SK-N-SH treated with all-trans-retinoic acid at 6 μM for 48 hours (cell line): Measurements from ENCODE around the gene TADA1.

Experiments
- ATAC-seq: fragments of 200-7000 bp; cut with Tn5 transposase; 3 replicates; pipeline ENCODE4 v1.9.1; 2020; ENCODE audit warnings: mild to moderate bottlenecking, moderate library complexity
- ARNTL ChIP-seq: fragments of 450-650 bp; formaldehyde crosslinking; IDR thresholded peaks from 2 replicates; pipeline ENCODE4 v1.5.0; 2020; ENCODE audit warnings: low read depth, mild to moderate bottlenecking, moderate library complexity, borderline replicate concordance
- BACH2 ChIP-seq: fragments of 250-450 bp; sonication (Bioruptor Pico); IDR thresholded peaks from 2 replicates; pipeline ENCODE4 v1.9.0; 2021; ENCODE audit warnings: mild to moderate bottlenecking, borderline replicate concordance
- CSDC2 ChIP-seq: fragments of 250-450 bp; sonication (Bioruptor Pico); IDR thresholded peaks from 2 replicates; pipeline ENCODE4 v1.5.0; 2020; ENCODE audit warnings: mild to moderate bottlenecking, moderate library complexity
- ESRRG ChIP-seq: fragments of 250-450 bp; sonication (Bioruptor Pico); IDR thresholded peaks from 2 replicates; pipeline ENCODE4 v1.6.1; 2021; ENCODE audit warnings: mild to moderate bottlenecking
- GLIS3 ChIP-seq: fragments of 250-450 bp; sonication (Bioruptor Pico); IDR thresholded peaks from 2 replicates; pipeline ENCODE4 v1.5.0; 2020; ENCODE audit warnings: mild to moderate bottlenecking, moderate library complexity
- ISL1 ChIP-seq: fragments of 250-450 bp; sonication (Bioruptor Pico); IDR thresholded peaks from 2 replicates; pipeline ENCODE4 v2.1.2; 2022; ENCODE audit warnings: mild to moderate bottlenecking, moderate library complexity
- OSR1 ChIP-seq: fragments of 250-450 bp; sonication (Bioruptor Pico); IDR thresholded peaks from 2 replicates; pipeline ENCODE4 v1.8.0; 2022; ENCODE audit warnings: moderate library complexity, mild to moderate bottlenecking, inconsistent platforms
- PPARA ChIP-seq: fragments of 250-450 bp; sonication (Bioruptor Pico); IDR thresholded peaks from 2 replicates; pipeline ENCODE4 v1.5.0; 2020; ENCODE audit warnings: mild to moderate bottlenecking, borderline replicate concordance
- RARB ChIP-seq: fragments of 250-450 bp; sonication (Bioruptor Pico); IDR thresholded peaks from 2 replicates; pipeline ENCODE4 v1.8.0; 2021; ENCODE audit warnings: mild to moderate bottlenecking, moderate library complexity
- TOX ChIP-seq: fragments of 250-450 bp; sonication (Bioruptor Pico); IDR thresholded peaks from 2 replicates; pipeline ENCODE4 v1.8.0; 2021; ENCODE audit warnings: mild to moderate bottlenecking, moderate library complexity, borderline replicate concordance
- ZC3H10 ChIP-seq: fragments of 250-450 bp; sonication (Bioruptor Pico); IDR thresholded peaks from 2 replicates; pipeline ENCODE4 v1.5.1; 2021; ENCODE audit warnings: mild to moderate bottlenecking, moderate library complexity
- ZFP3 ChIP-seq: fragments of 250-450 bp; sonication (Bioruptor Pico); IDR thresholded peaks from 2 replicates; pipeline ENCODE4 v1.5.0; 2020; ENCODE audit warnings: mild to moderate bottlenecking, moderate library complexity
- ZFP30 ChIP-seq: fragments of 450-650 bp; formaldehyde crosslinking; IDR thresholded peaks from 2 replicates; pipeline ENCODE4 v1.5.0; 2022; ENCODE audit warnings: mild to moderate bottlenecking, moderate library complexity
- ZNF8 ChIP-seq: fragments of 450-650 bp; formaldehyde crosslinking; IDR thresholded peaks from 2 replicates; pipeline ENCODE4 v1.5.0; 2020; ENCODE audit warnings: mild to moderate bottlenecking, moderate library complexity
- TF ChIP-seq, protein P1 (sequence below): fragments of 250-450 bp; sonication (Bioruptor Pico); IDR thresholded peaks from 2 replicates; pipeline ENCODE4 v1.5.1; 2021; ENCODE audit warnings: mild to moderate bottlenecking, moderate library complexity
- TF ChIP-seq, protein P2 (sequence below): fragments of 250-450 bp; sonication (Bioruptor Pico); IDR thresholded peaks from 2 replicates; pipeline ENCODE4 v1.5.1; 2020; ENCODE audit warnings: low read depth, mild to moderate bottlenecking, moderate library complexity
- TF ChIP-seq, protein P3 (sequence below): fragments of 250-450 bp; sonication (Bioruptor Pico); IDR thresholded peaks from 2 replicates; pipeline ENCODE4 v1.8.0; 2021; ENCODE audit warnings: low read depth, mild to moderate bottlenecking, moderate library complexity, borderline replicate concordance
- TF ChIP-seq, protein P4 (sequence below): fragments of 250-450 bp; sonication (Bioruptor Pico); IDR thresholded peaks from 2 replicates; pipeline ENCODE4 v1.5.0; 2020; ENCODE audit warnings: mild to moderate bottlenecking, moderate library complexity

Gene TADA1

DNA sequence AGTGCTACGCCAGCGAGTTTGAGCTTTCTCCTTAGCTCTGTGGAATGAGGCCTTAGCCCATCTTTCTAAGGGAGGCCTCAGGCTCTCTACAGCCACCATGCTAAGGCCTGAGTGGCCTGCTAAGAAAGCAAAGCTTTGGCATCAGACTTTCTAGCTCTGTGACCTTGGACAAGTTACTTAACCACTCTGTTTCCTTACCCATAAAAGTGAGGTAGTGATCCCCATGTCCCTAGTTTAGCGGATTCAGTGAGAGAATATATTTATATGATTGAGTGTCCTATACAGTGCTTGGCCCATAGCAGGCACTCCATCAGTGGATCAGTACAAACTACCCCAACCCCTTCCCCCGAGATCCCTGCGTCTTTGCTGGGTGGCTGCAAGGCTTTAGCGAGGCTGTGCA is 32.7 kb downstream of the TADA1 start (continued):
- TF ChIP-seq, protein P1, sequence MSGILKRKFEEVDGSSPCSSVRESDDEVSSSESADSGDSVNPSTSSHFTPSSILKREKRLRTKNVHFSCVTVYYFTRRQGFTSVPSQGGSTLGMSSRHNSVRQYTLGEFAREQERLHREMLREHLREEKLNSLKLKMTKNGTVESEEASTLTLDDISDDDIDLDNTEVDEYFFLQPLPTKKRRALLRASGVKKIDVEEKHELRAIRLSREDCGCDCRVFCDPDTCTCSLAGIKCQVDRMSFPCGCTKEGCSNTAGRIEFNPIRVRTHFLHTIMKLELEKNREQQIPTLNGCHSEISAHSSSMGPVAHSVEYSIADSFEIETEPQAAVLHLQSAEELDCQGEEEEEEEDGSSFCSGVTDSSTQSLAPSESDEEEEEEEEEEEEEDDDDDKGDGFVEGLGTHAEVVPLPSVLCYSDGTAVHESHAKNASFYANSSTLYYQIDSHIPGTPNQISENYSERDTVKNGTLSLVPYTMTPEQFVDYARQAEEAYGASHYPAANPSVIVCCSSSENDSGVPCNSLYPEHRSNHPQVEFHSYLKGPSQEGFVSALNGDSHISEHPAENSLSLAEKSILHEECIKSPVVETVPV: no peak
- TF ChIP-seq OSR1 (CRISPR knock-in tag): no peak
- TF ChIP-seq, all 23 proteins: peak for 0

DNA sequence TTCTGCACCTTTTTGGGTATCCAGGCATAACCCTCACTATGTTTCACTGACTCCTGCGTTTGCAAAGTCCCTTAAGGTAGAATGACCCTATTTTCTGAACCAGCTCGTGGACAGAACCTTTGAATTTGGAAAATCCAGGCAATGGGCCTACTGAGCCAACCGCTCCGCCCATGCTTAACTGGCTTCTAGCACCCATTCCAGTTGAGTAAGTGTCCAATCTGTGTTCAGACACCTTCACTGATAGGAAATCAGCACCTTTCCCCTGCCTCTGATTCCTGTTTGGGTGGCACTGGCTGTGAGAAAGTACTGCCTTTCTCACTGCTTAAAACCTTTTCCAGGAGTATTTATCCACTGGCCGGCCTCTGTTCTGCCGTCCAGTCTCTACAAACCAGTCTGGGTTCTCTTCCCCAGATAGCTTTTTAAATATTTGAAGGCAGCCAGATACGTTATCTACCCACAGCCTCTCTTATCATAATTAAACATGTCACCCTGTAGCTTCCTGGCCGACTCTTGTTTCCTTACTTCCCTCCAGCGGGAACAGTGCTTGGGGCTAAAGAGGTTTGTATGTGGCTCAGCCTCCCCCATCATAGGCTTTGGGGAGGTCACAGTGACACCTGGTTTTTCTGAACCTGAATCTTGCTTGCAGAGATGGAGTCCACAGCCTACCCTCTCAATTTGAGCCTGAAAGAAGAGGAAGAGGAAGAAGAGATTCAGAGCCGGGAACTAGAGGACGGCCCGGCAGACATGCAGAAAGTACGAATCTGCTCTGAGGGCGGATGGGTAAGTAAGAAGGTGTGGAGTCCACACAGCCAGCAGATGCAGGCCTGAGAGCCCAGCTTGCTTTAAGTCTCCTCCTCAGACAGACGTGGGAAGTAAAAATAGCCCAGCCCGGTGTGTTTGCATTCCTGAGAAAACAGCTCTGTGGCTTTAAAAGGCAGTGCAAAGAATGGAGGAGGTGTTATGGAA is 35.5 kb downstream of the TADA1 start:
- ATAC-seq: no peak
- TF ChIP-seq ISL1 (CRISPR knock-in tag) (no peak), BACH2 (CRISPR knock-in tag) (no peak), ZFP3 (CRISPR knock-in tag) (no peak), TOX (no peak), ARNTL (CRISPR knock-in tag) (no peak), GLIS3 (CRISPR knock-in tag) (no peak), ZNF8 (CRISPR knock-in tag) (no peak), RARB (CRISPR knock-in tag) (no peak), ZFP30 (CRISPR knock-in tag) (no peak)
- TF ChIP-seq, protein P2, sequence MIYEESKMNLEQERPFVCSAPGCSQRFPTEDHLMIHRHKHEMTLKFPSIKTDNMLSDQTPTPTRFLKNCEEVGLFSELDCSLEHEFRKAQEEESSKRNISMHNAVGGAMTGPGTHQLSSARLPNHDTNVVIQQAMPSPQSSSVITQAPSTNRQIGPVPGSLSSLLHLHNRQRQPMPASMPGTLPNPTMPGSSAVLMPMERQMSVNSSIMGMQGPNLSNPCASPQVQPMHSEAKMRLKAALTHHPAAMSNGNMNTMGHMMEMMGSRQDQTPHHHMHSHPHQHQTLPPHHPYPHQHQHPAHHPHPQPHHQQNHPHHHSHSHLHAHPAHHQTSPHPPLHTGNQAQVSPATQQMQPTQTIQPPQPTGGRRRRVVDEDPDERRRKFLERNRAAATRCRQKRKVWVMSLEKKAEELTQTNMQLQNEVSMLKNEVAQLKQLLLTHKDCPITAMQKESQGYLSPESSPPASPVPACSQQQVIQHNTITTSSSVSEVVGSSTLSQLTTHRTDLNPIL (CRISPR knock-in tag): no peak
- TF ChIP-seq, protein P1: no peak
- TF ChIP-seq, protein P3, sequence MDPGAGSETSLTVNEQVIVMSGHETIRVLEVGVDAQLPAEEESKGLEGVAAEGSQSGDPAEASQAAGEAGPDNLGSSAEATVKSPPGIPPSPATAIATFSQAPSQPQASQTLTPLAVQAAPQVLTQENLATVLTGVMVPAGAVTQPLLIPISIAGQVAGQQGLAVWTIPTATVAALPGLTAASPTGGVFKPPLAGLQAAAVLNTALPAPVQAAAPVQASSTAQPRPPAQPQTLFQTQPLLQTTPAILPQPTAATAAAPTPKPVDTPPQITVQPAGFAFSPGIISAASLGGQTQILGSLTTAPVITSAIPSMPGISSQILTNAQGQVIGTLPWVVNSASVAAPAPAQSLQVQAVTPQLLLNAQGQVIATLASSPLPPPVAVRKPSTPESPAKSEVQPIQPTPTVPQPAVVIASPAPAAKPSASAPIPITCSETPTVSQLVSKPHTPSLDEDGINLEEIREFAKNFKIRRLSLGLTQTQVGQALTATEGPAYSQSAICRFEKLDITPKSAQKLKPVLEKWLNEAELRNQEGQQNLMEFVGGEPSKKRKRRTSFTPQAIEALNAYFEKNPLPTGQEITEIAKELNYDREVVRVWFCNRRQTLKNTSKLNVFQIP (CRISPR knock-in tag): no peak
- TF ChIP-seq, protein P4, sequence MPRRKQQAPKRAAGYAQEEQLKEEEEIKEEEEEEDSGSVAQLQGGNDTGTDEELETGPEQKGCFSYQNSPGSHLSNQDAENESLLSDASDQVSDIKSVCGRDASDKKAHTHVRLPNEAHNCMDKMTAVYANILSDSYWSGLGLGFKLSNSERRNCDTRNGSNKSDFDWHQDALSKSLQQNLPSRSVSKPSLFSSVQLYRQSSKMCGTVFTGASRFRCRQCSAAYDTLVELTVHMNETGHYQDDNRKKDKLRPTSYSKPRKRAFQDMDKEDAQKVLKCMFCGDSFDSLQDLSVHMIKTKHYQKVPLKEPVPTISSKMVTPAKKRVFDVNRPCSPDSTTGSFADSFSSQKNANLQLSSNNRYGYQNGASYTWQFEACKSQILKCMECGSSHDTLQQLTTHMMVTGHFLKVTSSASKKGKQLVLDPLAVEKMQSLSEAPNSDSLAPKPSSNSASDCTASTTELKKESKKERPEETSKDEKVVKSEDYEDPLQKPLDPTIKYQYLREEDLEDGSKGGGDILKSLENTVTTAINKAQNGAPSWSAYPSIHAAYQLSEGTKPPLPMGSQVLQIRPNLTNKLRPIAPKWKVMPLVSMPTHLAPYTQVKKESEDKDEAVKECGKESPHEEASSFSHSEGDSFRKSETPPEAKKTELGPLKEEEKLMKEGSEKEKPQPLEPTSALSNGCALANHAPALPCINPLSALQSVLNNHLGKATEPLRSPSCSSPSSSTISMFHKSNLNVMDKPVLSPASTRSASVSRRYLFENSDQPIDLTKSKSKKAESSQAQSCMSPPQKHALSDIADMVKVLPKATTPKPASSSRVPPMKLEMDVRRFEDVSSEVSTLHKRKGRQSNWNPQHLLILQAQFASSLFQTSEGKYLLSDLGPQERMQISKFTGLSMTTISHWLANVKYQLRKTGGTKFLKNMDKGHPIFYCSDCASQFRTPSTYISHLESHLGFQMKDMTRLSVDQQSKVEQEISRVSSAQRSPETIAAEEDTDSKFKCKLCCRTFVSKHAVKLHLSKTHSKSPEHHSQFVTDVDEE: no peak

DNA sequence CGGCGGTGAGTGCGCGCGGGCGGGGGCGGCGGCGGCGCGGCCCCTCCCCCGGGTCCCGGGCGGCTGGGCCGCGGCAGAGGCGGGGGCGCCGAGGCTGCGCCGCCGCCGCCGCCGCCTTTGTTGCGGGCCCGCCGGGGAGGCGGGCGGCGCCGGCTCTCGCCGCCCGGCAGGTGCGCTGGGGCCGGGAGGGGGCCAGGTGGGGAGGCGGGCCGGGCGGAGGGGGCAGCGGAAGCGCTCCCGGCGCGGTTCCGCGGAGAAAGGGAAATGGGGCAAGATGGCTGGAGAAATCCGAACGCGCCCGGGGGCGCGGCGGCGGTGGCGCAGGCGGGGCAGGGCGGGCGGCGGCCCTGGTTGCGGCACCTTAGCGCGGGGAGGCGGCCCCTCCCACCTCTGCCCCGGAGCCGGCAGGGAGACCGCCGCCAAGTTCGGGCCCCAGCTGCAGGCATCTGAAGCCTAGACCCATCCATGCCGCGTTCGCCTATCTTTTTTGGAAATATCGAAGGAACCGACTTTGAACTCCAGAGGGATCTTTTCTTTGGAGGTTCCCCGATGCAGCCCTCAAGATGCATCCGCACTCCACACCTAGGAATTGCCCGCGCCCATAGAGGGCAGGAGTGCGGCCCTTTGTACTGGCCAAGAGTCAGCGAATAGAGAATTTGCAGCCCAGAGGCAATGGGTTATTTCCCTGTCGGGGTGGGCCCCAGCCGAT is 36.3 kb downstream of the TADA1 start:
- ATAC-seq: peak; percentile 48
- TF ChIP-seq ZC3H10: 0 out of 2 replicates have a peak, but pooled peaks have one; percentile 5
- no peak for TF ChIP-seq PPARA

DNA sequence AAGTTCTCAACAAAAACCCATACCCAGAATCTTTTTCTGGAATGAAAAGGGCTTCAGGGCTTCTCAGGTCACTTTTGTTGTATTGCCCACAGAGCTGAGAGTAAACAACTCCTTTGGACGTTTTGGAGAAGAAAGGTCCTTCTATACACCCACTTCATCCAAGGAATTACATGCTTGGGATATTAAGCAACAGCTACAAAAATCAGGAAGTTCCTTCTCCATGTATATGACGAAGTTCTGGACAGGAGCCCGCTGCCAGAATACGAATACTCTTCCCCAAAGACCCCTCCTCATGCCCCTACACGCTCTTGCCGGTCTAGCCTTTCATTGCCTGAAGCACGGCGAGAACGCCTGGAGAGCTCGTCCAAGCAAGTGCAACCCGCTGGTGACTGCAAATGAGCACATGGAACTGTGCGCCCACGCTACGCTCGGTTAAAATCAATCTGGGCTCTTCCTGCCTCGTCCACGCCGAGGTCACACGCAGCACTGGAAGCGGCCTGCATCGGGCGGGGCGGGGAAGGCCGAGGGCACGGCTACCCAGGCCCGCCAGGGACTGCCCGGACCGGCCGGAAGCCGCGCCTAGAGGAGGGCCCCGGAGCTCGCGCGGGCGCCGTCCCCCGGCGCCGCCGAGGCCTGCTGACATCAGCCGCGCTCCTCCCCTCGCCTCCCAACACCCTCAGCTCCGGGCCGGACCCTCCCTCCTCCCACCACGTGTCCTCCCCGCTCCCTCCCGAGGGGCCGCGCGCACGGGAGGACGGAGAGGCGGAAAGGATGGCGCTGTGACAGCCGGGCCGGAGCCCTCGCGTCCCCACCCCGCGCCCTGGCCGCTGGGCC is 37.1 kb downstream of the TADA1 start, which contains the start of gene POGK:
POGK (plus strand) TSS at position 710 of the 834 bp plus-strand sequence. CDS start 1,482 bp downstream, outside the sequence.
- TF ChIP-seq ESRRG (CRISPR knock-in tag) (no peak), CSDC2 (CRISPR knock-in tag) (no peak), TOX (no peak), OSR1 (CRISPR knock-in tag) (0 out of 2 replicates have a peak, but pooled peaks have one; percentile 41), ARNTL (CRISPR knock-in tag) (no peak)
- peak; percentile 99 for ATAC-seq
